ENCODE results near the gene DTX3L.

Gene DTX3L

DNA sequence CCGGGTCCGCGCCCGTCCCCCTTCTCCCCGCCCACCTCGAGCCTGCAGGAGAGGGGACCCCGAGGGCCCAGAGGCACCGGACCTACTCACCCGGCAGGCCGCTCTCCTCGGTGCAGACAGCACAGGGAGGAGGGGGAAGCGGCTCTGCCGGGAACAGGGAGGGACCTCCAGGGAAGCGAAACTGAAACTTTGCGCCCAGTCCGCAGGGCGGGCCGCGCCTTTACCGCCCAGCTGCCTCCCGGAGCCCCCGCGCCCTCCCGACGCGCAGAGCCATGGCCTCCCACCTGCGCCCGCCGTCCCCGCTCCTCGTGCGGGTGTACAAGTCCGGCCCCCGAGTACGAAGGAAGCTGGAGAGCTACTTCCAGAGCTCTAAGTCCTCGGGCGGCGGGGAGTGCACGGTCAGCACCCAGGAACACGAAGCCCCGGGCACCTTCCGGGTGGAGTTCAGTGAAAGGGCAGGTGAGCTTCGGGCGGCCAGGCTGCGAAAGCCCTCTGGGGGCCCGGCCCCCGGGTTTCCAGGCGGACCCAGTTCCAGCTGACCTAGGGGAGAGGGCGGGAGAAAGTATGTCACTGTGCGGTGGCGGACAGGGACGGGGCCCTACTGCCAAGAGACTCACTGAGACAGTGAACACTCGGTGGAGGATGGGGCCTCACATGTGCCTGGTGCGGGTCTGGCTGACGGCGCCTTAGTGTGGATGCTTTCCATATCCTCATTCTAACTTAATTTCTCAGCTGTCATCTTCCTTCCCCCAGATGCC lies at the start of gene DTX3L, which contains the start of gene PARP9:
TSS of gene DTX3L (plus strand) at position 184 of the 758 bp plus-strand sequence. CDS start at position 273, 89 bp downstream.
TSS of gene PARP9 (minus strand) at position 146 of the 758 bp plus-strand sequence. CDS start 4,680 bp downstream, outside the sequence.
- Histone ChIP-seq H3K27ac (peak within 1 kb of the TSS; percentile 91), H3K27me3 (replicated peaks) (no peaks in the 10 kb centered on the region), H3K4me3 (ENCODE audit: low read depth, low read length) (peak within 1 kb of the TSS; percentile 85), H3K36me3 (replicated peaks) (peaks cover 21% of the 10 kb centered on the region)
- TF ChIP-seq, protein P1, sequence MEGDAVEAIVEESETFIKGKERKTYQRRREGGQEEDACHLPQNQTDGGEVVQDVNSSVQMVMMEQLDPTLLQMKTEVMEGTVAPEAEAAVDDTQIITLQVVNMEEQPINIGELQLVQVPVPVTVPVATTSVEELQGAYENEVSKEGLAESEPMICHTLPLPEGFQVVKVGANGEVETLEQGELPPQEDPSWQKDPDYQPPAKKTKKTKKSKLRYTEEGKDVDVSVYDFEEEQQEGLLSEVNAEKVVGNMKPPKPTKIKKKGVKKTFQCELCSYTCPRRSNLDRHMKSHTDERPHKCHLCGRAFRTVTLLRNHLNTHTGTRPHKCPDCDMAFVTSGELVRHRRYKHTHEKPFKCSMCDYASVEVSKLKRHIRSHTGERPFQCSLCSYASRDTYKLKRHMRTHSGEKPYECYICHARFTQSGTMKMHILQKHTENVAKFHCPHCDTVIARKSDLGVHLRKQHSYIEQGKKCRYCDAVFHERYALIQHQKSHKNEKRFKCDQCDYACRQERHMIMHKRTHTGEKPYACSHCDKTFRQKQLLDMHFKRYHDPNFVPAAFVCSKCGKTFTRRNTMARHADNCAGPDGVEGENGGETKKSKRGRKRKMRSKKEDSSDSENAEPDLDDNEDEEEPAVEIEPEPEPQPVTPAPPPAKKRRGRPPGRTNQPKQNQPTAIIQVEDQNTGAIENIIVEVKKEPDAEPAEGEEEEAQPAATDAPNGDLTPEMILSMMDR (IDR thresholded peaks at IDR 0.05; ENCODE audit: low read depth, low read length, missing control alignments): no peak
- peak; percentile 65 for DNase-seq
- in situ Hi-C loops (cut with HindIII; ENCODE audit: low pct_ligation_motif_present, low sequenced_read_pairs): no loop called here

DNA sequence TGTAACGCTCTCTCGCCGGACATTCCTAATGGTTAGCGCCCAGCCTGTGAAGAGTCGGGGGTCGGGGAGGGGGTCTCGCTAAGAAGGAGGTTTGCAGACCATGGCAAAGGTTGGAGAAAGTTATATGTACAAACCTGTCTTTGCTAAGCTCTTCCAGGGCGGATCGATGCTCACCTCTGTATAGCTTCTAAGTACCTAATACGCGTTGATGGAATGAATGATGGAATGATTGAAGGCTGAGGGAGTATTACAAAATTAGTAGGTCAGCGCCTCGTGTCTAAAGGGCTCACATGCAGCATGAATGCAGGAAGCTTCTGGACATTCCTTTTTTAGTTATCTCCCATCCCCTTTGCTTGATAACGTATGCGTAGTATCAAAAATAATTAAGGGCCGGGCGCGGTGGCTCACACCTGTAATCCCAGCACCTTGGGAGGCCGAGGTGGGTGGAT lies 49.1 kb upstream of the DTX3L start:
- Histone ChIP-seq H3K4me3 (ENCODE audit: low read depth, low read length) (peak overlapping the region; percentile 77), H3K27ac (peak overlapping the region; percentile 93), H3K36me3 (replicated peaks) (no peaks in the 10 kb centered on the region), H3K27me3 (replicated peaks) (no peaks in the 10 kb centered on the region)
- in situ Hi-C loops (cut with HindIII; ENCODE audit: low pct_ligation_motif_present, low sequenced_read_pairs): no loop called here
- TF ChIP-seq, protein P1 (IDR thresholded peaks at IDR 0.05; ENCODE audit: low read depth, low read length, missing control alignments): no peak
- DNase-seq: no peak

DNA sequence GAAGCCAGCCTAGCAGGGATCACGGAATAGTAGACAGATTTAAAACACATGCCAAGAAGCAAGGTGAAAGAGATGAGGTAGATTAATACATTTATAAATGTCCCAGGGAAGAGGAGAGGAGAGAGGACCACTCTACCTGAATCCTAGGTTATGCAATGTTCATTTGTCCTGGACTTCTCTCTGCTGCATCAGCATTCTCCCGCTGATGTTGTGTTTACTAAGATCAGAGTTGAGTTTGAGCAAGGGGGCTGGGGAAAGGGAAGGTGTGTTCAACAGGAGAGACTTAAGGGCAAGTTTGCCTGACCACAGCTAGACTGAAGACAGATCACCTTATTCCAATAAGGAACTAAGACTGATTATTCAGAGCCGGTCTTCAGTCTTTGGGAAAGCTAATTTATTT lies 48.3 kb upstream of the DTX3L start:
- no peak overlapping the region for H3K27ac ChIP-seq
- TF ChIP-seq, protein P1 (IDR thresholded peaks at IDR 0.05; ENCODE audit: low read depth, low read length, missing control alignments): no peak
- in situ Hi-C loops (cut with HindIII; ENCODE audit: low pct_ligation_motif_present, low sequenced_read_pairs): no loop called here
- H3K27me3 ChIP-seq (replicated peaks): no peaks in the 10 kb centered on the region
- no peak for DNase-seq
- H3K36me3 ChIP-seq (replicated peaks): no peaks in the 10 kb centered on the region
- no peak overlapping the region for H3K4me3 ChIP-seq (ENCODE audit: low read depth, low read length)

DNA sequence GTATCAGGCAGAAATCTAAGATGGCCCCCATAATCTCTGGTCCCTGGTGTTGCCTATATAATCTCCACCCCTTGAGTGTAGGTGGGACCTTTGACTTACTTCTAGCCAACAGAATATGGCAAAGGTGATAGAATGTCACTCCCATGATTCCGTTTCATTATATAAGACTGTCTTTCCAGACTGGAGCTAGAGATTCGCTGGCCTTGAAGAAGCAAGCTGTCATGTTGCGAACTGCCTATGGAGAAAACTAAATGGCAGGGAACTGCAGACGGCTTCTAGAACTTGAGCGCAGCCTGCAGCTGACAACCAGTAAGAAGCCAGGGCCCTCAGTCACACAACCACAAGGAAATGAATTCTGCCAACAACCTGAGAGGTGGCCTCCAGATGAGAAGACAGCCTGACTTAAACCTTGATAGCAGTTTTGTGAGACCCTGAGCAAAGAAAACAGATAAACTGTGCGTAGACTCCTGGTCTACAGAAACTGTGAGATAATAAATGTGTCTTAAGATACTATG lies 47.2 kb upstream of the DTX3L start:
- no peaks in the 10 kb centered on the region for H3K27me3 ChIP-seq (replicated peaks)
- in situ Hi-C loops (cut with HindIII; ENCODE audit: low pct_ligation_motif_present, low sequenced_read_pairs): no loop called here
- H3K27ac ChIP-seq: no peak overlapping the region
- TF ChIP-seq, protein P1 (IDR thresholded peaks at IDR 0.05; ENCODE audit: low read depth, low read length, missing control alignments): no peak
- no peak for DNase-seq
- H3K4me3 ChIP-seq (ENCODE audit: low read depth, low read length): no peak overlapping the region
- no peaks in the 10 kb centered on the region for H3K36me3 ChIP-seq (replicated peaks)

DNA sequence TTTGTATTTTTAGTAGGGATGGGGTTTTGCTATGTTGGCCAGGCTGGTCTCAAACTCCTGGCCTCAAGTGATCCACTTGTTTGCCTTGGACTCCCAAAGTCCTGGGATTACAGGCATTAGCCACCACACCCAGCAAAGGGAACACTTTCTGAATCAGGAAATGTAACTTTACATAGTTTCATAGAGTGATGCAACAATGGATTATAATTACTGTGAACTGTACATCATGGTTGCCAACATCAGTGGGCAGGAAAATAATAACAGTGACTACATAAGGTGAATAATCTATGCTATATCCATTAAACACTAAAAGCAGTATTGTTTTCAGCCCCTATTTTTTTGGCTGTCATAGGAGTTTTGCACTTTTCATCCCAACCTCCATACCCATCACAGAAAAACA lies 44.4 kb upstream of the DTX3L start:
- H3K4me3 ChIP-seq (ENCODE audit: low read depth, low read length): no peak overlapping the region
- DNase-seq: no peak
- no peaks in the 10 kb centered on the region for H3K36me3 ChIP-seq (replicated peaks)
- in situ Hi-C loops (cut with HindIII; ENCODE audit: low pct_ligation_motif_present, low sequenced_read_pairs): no loop called here
- H3K27ac ChIP-seq: no peak overlapping the region
- TF ChIP-seq, protein P1 (IDR thresholded peaks at IDR 0.05; ENCODE audit: low read depth, low read length, missing control alignments): no peak
- H3K27me3 ChIP-seq (replicated peaks): no peaks in the 10 kb centered on the region
